Measurements from ENCODE around the gene NME1.
A peak's percentile ranks its signal among the peaks of the same experiment; 100 is the strongest.

The NME1 gene

DNA sequence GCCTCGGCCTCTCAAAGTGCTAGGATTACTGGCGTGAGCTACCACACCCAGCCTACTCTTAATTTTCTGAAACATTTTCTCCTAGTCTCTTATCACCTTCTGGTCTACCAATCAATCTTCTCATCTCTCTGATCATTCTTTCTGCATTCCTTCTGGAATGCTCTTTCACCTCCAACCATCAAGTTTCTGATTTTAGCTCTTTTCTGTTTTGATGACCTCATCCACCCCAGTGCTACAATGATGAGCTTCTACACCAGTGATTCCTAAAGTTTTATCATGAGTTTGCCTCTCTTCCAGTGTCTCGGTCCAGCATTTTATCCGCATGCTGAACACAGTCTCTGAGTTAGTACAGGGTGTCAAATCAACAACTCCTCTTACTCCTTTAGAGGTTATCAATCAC, 44.4 kb downstream of the NME1 start:
- DNase-seq: no peak

DNA sequence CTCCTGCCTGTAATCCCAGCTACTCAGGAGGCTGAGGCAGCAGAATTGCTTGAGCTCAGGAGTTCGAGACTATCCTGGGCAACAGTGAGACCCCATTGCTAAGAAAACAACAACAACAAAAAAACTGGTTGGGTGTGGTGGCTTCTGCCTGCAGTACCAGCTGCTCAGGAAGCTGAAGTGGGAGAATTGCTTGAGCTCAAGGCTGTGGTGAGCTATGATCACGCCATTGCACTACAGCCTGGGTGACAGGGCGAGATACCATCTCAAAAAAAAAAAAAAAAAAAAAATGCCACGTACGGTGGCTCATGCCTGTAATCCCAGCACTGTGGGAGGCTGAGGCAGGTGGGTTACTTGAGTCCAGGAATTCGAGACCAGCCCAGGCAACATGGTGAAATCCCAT, 46.9 kb downstream of the NME1 start:
- DNase-seq: peak; percentile 26

DNA sequence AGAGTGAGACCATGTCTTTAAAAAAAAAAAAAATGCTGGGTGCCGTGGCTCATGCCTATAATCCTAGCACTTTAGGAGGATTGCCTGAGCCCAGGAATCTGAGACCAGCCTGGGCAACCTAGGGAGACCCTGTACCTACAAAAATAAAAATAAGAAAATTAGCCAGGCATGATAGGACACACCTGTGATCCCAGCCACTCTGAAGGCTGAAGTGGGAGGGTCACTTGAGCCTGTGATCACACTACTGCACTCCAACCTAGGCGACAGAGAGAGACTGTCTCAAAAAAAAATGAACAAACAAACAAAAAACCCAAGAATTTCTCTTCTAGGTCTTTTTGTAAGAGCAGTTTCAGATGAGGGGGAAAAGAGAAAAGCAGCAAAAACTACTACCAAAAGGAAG, 47.5 kb downstream of the NME1 start:
- no peak for DNase-seq

DNA sequence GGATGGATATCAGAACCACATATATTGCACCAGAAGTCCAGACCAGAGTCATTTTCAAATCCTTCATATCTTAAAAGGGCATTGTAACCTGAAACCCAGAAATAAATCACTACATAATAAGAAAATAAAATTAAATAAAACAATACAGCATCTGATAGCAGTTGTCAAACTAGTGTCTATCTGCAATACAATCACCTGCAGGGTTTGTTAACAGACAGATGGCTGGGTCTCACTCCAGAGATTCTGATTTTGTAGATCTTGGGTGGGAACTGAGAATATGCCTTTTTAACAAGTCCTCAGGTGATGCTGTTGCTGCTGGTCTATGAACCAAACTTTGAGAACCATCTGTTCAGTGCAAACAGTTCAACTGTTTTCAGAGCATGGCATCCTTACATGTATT, 50.5 kb downstream of the NME1 start:
- DNase-seq: no peak

Data from hematopoietic multipotent progenitor cell treated with erythropoietin and hydrocortisone succinate and interleukin-3 and kit ligand, for 8 days (in vitro differentiated cells).